Muscle of arm (tissue), 12 donors: ENCODE results near the gene CNPY1. TPM values are rescaled to one million over a fixed set of nuclear protein-coding genes. Genes with fewer than 3 reads are reported as not detected.
"Not testable (repeated sequence)": the region's sequence is repeated elsewhere in the genome, so short reads cannot be mapped to it uniquely, and the experiment has no call there.

Source experiments
- DNase-seq: peaks from one replicate; pipeline ENCODE4 v3.0.0-alpha.2; 2013
- polyA plus RNA-seq, 12 donors: library from polyadenylated mRNA; unstranded; fragments of 120-200 nt; gene quantifications; one replicate each; pipeline ENCODE4 v1.2.1, GENCODE V29; 2013; ENCODE audit not compliant: insufficient read length in 12 of 12

CNPY1 gene
- polyA plus RNA-seq, 12 donors: 0.17 to 0.53 (median 0.28) TPM; not detected in 7

GRCh38 chr7:155533827-155534690, 12.3 kb downstream of the CNPY1 start:
- no peak for DNase-seq

GRCh38 chr7:155533120-155533826, 13.1 kb downstream of the CNPY1 start:
- no peak for DNase-seq

DNA sequence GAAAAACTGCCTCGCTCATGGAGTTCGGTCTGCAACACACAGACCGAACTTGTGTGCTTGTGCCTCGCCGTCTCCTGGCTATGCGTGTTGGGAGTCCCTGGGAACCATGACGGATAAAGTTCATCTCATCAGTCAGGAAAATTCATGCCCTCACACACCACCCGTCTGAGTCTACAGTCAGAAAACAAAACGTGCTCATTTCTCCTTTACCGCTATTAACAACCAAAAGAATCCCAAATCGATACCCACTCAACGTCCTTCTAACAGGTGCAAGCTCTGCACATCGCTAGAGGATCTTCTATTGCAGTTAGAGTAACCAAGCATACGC, 13.6 kb downstream of the CNPY1 start:
- no peak for DNase-seq

DNA sequence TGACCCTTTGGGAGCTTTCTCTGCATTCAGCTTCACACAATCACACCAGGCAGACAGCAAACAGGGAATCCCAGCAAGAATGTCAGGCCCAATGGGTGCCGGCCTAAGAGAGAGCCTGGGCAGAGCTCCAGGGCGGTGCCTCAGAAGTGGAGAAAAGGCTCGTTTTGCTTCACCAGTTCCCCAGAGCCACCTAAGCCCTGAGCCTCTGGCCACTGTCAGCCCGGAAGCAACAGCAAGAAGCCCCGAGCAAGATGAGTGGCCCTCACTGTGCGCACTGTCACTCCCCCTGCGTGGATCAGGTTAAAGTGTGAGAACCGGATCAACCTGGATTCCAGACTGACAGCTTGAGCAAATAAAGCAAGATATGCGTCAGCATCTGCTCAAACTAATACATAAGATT, 14.7 kb downstream of the CNPY1 start:
- DNase-seq: no peak

- no peak for DNase-seq
These were observed 15.8 kb downstream of the CNPY1 start for GRCh38 chr7:155530601-155531000.

DNA sequence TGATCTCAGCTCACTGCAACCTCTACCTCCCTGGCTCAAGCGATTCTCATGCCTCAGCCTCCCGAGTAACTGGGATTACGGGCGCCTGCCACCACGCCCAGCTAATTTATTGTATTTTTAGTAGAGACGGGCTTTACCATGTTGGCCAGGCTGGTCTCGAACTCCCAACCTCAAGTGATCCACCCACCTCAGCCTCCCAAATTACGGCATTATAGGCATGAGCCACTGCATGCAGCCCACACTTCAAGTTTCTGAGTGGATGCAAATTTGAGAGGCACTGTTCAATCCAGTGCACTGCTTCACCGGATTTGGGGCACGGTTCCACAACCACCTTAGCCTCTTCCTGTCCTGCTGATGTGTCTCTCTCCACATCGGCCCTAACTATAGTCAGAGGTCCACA, 16.5 kb downstream of the CNPY1 start:
- DNase-seq: no peak

DNA sequence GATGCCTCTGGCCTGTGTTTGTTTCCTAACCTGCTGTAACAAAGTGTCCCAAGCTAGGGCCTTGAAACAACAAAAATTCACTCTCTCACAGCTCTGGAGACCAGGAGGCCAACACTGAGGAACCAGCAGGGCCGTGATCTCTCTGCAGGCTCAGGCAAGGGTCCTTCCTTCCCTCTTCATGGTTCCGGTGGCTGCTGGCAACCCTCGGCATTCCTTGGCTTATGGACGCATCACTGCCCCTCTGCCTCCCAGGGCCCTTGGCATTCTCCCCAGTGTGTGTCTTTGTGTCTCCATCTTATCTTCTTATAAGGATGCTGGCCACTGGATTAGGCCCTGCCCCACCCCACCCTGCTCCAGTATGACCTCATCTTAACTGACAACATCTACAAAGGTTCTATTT, 17.0 kb downstream of the CNPY1 start:
- DNase-seq: no peak

DNA sequence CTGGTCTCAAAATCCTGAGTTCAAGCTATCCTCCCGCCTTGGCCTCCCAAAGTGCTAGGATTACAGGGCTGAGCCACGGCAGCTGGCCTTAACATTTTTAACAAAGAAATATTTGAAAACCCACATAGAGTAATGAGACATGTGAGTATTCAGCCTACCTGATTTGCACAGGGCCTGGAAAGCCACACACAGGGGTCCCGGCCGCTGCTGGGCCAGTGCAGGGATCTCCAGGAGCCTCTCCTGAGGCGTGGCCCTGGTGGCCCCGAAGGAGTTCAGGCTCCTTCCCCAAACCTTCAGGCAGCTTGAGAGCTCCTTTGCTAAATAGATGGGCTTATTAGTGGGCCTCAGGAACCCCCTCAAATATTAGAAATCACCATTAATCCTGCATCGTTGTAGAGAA, 18.7 kb downstream of the CNPY1 start:
- DNase-seq: no peak

- DNase-seq: no peak
These were observed 20.1 kb downstream of the CNPY1 start for GRCh38 chr7:155526225-155526624.

DNA sequence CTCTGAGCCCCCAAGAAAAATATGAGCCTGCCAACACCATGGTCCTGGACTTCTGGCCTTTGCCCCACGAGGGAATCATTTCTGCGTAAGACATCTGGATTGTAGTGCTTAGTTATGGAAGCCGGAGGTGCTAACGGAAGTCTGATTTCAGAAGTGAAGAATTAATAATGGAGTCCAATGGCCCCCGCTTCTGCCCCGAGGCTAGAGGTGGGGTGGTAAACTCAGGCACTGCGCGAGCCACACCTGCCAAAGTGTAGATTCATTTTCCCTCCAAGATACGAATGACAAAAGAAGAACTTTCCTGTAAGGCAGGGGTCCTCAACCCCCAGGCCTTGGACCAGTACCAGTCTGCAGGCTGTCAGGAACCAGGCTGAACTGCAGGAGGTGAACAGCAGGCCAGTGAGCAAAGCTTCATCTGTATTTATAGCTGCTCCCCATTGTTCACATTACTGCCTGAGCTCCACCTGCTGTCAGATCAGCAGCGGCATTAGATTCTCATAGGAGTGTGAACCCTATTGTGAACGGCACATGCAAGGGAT, 22.3 kb downstream of the CNPY1 start:
- no peak for DNase-seq

DNA sequence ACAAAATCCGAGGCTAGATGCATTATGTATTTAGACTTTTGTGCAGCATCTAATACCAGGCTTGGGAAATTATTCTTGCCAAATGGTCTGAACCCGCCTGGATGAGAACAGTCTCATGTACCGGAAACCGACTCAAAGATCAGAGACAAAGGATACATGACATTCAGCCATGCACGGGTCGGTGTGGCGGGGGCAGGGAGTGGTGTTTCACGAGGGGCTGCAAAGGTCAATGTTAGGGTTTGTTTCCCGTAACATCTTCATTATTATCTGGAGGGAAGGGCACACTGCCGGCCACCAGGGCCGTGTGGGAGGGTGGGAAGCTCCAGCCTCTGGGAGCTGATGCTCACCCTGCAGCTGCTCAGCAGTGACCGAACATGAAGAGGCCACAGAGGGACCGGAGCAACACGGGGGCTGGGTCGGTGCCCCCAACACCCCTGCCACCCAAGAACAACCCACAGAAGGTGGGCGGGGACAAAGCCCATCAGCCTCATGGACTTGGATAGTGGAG, 23.1 kb downstream of the CNPY1 start:
- DNase-seq: no peak

- DNase-seq: no peak
These were observed 24.5 kb downstream of the CNPY1 start for GRCh38 chr7:155521743-155522398.

DNA sequence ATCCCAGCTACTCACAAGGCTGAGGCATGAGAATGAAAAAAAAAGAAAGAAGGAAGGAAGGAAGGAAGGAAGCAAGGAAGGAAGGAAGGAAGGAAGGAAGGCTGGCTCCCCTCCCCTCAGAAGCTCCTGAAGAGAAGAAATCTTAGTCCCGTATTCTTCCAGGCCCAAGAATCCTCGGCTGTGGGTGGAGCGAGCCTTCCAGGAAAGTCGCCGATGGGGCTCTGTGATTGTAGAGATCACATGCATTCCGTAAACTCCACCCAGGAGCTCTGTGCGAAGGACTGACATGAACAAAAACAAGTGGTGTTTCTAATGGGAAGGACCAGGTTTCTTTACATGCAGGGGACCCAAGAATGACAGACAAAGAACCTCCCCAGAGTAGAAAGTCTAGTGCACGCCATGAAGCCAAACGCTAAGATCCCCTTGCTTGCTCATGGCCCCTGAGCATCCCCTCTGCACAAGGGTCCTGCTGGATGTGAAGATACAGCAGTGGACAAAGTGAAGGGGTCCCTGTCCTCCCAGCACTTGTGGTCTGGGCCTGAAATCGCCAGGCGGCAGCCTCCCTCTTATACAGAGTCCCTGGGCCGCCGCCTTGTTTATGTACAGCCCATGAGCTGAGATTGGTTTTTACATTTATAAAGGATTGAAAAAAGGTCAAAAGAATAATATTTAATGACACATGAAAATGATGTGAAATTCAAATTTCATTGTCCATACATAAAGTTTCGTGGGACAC, 25.2 kb downstream of the CNPY1 start:
- DNase-seq: no peak

DNA sequence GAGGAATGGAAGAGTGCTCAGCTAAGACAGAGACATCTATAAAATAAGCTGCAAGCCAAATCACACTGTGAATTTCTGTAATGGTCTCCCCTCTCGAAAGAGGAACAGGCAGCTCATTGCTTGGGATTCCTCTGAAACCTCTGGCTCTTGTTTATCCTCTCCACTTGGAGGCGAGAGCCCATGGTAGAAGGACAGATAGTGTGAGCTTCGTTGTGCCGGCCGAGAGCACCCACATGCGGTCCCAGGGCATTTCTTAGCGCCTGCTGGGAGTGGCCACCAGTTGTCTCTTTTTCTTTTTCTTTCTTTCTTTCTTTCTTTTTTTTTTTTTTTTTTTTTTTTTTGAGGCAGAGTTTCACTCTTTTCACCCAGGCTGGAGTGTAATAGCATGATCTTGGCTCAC, 26.2 kb downstream of the CNPY1 start:
- no peak for DNase-seq

- DNase-seq: not testable (repeated sequence)
These were observed 27.0 kb downstream of the CNPY1 start for GRCh38 chr7:155519358-155519757.

GRCh38 chr7:155518633-155519032, 27.7 kb downstream of the CNPY1 start:
- no peak for DNase-seq

DNA sequence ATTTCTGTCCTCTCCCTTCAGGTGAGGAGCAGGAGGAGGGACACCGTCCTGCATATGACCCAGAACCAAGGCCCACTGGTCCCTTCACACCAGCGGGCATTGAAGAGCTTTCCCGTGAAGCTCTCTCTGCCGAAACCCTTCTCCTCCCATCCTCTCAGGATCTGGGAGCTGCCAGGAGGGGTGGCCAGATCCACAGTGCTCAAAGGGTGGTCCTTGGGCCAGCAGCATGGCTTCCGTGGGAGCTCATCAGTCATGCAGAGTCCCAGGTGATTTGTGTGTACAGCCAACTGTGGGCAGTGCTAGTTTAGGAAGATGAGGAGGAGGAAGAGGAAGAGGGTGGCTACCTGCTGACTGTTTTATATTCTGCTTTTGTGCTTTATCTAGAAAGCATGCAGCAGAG, 28.4 kb downstream of the CNPY1 start:
- no peak for DNase-seq

DNA sequence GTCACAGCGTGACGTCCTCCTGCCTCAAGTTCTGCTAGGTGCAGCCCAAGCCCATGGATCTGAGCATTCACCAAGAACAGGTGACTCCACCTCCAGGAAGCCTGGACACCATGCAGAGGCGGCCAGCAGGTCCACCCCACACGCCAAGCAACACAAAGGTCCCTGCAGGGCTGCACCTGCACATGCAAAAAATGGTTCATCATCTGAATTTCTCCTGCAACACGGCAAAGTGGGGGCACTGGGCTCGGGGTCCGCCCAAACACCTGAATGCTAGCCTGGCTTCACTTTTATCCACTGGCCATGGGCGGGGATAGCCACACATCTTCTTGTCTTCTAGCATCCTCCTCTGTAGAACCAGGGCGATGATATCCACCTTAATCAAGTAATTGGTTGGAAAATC, 28.9 kb downstream of the CNPY1 start:
- DNase-seq: no peak

DNA sequence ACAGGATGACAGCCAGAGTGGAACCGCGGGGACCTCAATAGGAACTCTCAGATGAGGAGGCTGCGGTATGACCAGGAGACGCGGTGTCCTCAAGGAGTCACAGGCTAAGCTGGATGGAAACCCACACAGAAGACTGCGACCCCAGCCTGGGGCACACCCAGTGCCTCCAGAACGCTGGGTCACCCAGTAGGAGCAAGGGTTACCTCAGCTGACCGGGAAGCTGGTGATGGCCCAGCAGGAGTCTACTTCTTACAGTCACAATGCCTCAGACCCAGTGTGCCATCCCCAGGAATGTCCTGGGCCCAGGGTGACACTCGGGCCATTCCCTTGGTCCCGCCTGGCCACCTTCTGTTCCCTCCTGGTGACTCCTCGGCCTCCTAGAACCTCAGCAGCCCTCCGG, 29.9 kb downstream of the CNPY1 start:
- DNase-seq: no peak

GRCh38 chr7:155515318-155515717, 31.0 kb downstream of the CNPY1 start:
- no peak for DNase-seq

DNA sequence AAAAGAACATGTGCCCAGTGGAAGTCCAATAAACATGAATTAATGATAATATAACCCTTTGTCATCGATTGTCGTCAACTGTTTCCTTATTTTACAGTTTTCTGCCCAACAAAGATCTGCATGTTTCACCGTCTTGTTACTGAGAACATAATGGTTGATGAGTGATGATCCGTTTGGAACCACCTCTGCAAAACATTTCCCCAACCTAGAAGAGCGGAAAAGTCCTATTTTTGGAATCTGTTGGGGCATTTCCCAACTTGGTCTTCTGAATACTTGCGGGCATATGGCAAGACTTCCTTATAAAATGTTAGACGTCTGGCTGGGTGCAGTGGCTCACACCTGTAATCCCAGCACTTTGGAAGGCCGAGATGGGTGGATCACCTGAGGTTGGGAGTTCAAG, 32.1 kb downstream of the CNPY1 start:
- no peak for DNase-seq
